ENCODE results near the gene AKR1C8. TPM values are rescaled to one million over a fixed set of nuclear protein-coding genes. Genes with fewer than 3 reads are reported as not detected.

The AKR1C8 gene
- total and polyA plus RNA-seq, 2 of the 13 experiments (the other 11 are each of a cell fraction or from before 2014, with no cell fraction given) = 0.12 TPM; not detected in 1

- peak; percentile 63; the same call in 1 of the 2 replicates for TF ChIP-seq YEATS2 (CRISPR knock-in tag; IDR thresholded peaks at IDR 0.05; ENCODE audit: borderline replicate concordance)
- TF ChIP-seq ZSCAN25 (CRISPR knock-in tag; IDR thresholded peaks at IDR 0.05) = no peak; the same call in 1 of the 2 replicates
- no peak for TF ChIP-seq MBD4 (IDR thresholded peaks at IDR 0.05; ENCODE audit: borderline replicate concordance, low read length)
- TF ChIP-seq, protein P1, sequence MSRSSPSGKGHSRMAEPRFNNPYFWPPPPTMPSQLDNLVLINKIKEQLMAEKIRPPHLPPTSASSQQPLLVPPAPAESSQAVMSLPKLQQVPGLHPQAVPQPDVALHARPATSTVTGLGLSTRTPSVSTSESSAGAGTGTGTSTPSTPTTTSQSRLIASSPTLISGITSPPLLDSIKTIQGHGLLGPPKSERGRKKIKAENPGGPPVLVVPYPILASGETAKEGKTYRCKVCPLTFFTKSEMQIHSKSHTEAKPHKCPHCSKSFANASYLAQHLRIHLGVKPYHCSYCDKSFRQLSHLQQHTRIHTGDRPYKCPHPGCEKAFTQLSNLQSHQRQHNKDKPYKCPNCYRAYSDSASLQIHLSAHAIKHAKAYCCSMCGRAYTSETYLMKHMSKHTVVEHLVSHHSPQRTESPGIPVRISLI (CRISPR knock-in tag; IDR thresholded peaks at IDR 0.05; ENCODE audit: borderline replicate concordance) = peak; percentile 98
- TF ChIP-seq PITX1 (CRISPR knock-in tag; IDR thresholded peaks at IDR 0.05) = peak; percentile 79
- TF ChIP-seq ZKSCAN5 (CRISPR knock-in tag; IDR thresholded peaks at IDR 0.05) = no peak
- peak; percentile 93 for TF ChIP-seq HNF4G (IDR thresholded peaks at IDR 0.05; ENCODE audit: borderline replicate concordance, low read depth, low read length)
- TF ChIP-seq HNF4G (CRISPR knock-in tag; IDR thresholded peaks at IDR 0.05; ENCODE audit: borderline replicate concordance, low read depth) = peak; percentile 93
- TF ChIP-seq, protein P2, sequence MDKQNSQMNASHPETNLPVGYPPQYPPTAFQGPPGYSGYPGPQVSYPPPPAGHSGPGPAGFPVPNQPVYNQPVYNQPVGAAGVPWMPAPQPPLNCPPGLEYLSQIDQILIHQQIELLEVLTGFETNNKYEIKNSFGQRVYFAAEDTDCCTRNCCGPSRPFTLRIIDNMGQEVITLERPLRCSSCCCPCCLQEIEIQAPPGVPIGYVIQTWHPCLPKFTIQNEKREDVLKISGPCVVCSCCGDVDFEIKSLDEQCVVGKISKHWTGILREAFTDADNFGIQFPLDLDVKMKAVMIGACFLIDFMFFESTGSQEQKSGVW (CRISPR knock-in tag; IDR thresholded peaks at IDR 0.05; ENCODE audit: borderline replicate concordance) = no peak
- no peak for TF ChIP-seq ZNF646 (CRISPR knock-in tag; IDR thresholded peaks at IDR 0.05)
- no peak for TF ChIP-seq SMARCC2 (IDR thresholded peaks at IDR 0.05)
- peak; percentile 46; the same call in 1 of the 2 replicates for TF ChIP-seq ZNF143 (CRISPR knock-in tag; IDR thresholded peaks at IDR 0.05)
- TF ChIP-seq HNRNPL (IDR thresholded peaks at IDR 0.05; ENCODE audit: low read depth, low read length) = no peak
- TF ChIP-seq NFAT5 (CRISPR knock-in tag; IDR thresholded peaks at IDR 0.05) = no peak
- TF ChIP-seq ZNF629 (CRISPR knock-in tag; conservative IDR thresholded peaks at IDR 0.05) = 0 out of 2 replicates have a peak, but pooled peaks have one; percentile 42
- no peak for TF ChIP-seq NFE2 (CRISPR knock-in tag; IDR thresholded peaks at IDR 0.05)
These were observed 37.5 kb downstream of the AKR1C8 start (continued) for GRCh38 chr10:5147255-5147980.

Measured in HepG2 (cell line).